ENCODE measurements around the gene FBXL7. TPM values are rescaled to one million over a fixed set of nuclear protein-coding genes. Genes with fewer than 3 reads are reported as not detected.

The FBXL7 gene
- total and polyA plus RNA-seq, 4 experiments from 2014 or later = not detected

DNA sequence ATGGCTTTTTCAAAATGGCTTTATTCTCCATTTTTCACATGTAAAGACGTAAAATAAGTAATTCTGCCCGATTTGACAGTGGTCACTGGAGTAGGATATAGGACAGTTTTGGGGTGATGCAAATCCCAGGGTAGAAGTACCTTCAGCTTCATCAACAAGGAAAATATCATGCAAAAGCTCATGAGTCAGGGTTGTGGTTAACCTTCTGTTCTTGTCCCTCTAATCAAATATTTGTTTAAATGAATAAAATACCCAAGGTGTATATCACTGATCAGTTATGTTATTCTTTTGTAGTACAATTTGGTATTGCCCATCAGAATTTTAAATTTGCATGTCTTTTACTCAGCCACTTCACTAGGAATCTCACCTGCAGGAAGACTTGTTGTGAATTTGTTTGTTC is 40.0 kb downstream of the FBXL7 start:
- Mint-ChIP-seq H3K27me3 (no peaks in the 10 kb centered on the region), H3K27ac (no peak overlapping the region), H3K36me3 (no peaks in the 10 kb centered on the region), H3K4me1 (no peaks in the 10 kb centered on the region), H3K9me3 (peaks cover 0 to 10% (median 4%) of the 10 kb centered on the region in 8 donors), H3K4me3 (no peak overlapping the region)
- ChIA-PET CTCF (ENCODE audit: partially characterized antibody) (no interaction called here), POLR2A (ENCODE audit: partially characterized antibody) (no interaction called here)
- no peaks in the 10 kb centered on the region for H3K27me3 ChIP-seq (ENCODE audit: insufficient read depth, low read length)
- no peak for DNase-seq
- H3K4me1 ChIP-seq (ENCODE audit: insufficient read depth, low read length) = no peaks in the 10 kb centered on the region
- H3K9me3 ChIP-seq (ENCODE audit: control insufficient read depth in 1 of 2, low read length in 2 of 2) = no peaks in the 10 kb centered on the region
- H3K4me3 ChIP-seq (ENCODE audit: low read length in 2 of 2) = no peak overlapping the region
- H3K36me3 ChIP-seq (ENCODE audit: insufficient read depth, low read length) = no peaks in the 10 kb centered on the region
- intact Hi-C loops (cut with micrococcal nuclease) = no loop called here
- H3K27ac ChIP-seq (ENCODE audit: low read depth, low read length) = no peak overlapping the region

DNA sequence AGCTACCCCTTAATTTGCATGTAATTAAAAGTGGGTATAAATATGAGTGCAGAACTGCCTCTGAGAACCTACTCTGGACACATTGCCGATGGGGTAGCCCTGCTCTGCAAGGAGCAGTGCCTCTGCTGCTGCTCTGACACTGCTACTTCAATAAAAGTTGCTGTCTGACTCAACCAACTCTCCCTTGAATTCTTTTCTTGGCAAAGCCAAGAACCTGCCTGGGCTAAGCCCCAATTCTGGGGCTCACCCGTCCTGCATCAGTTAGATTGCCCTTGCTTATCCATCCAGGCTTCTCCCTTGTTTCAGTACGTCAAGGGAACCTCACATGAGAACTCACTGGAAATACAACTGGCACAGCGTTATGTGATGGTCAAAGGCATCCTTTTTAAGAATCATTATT is 44.1 kb downstream of the FBXL7 start:
- H3K27ac Mint-ChIP-seq = no peak overlapping the region
- no peak for DNase-seq
- Histone ChIP-seq H3K4me1 (ENCODE audit: insufficient read depth, low read length) (no peaks in the 10 kb centered on the region), H3K36me3 (ENCODE audit: insufficient read depth, low read length) (no peaks in the 10 kb centered on the region), H3K9me3 (ENCODE audit: control insufficient read depth in 1 of 2, low read length in 2 of 2) (no peaks in the 10 kb centered on the region), H3K27me3 (ENCODE audit: insufficient read depth, low read length) (no peaks in the 10 kb centered on the region), H3K27ac (ENCODE audit: low read depth, low read length) (no peak overlapping the region), H3K4me3 (ENCODE audit: low read length in 2 of 2) (no peak overlapping the region)
- ChIA-PET POLR2A (ENCODE audit: partially characterized antibody) (no interaction called here), CTCF (ENCODE audit: partially characterized antibody) (no interaction called here)
- no peaks in the 10 kb centered on the region for H3K27me3 Mint-ChIP-seq
- H3K4me1 Mint-ChIP-seq = no peaks in the 10 kb centered on the region
- no peak overlapping the region for H3K4me3 Mint-ChIP-seq
- H3K36me3 Mint-ChIP-seq = no peaks in the 10 kb centered on the region
- intact Hi-C loops (cut with micrococcal nuclease) = no loop called here
- peaks cover 0 to 4% (median 1%) of the 10 kb centered on the region in 8 donors for H3K9me3 Mint-ChIP-seq

DNA sequence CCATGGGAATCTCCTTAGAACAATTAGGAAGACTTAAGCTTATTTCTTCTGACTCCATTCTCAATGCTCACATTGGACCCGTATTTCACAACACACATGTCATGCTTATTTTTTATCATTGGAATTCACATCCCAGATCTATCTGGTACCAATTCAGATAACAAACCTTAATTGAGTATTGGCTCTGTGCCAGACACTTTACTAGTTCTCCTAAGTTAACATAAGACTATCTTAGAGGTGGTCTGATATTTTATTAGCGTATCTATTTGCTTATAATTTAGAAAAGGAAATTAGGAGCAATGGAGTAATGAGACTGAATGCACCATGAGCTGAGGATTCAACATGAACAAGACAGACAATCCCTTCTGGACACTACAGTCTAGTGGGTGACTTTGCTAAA is 45.1 kb downstream of the FBXL7 start:
- H3K9me3 Mint-ChIP-seq = peaks cover 0 to 4% (median 1%) of the 10 kb centered on the region in 8 donors
- H3K9me3 ChIP-seq (ENCODE audit: control insufficient read depth in 1 of 2, low read length in 2 of 2) = no peaks in the 10 kb centered on the region
- H3K4me3 Mint-ChIP-seq = no peak overlapping the region
- H3K27ac ChIP-seq (ENCODE audit: low read depth, low read length) = no peak overlapping the region
- no peaks in the 10 kb centered on the region for H3K27me3 Mint-ChIP-seq
- no peaks in the 10 kb centered on the region for H3K4me1 Mint-ChIP-seq
- no peaks in the 10 kb centered on the region for H3K27me3 ChIP-seq (ENCODE audit: insufficient read depth, low read length)
- ChIA-PET CTCF (ENCODE audit: partially characterized antibody) (no interaction called here), POLR2A (ENCODE audit: partially characterized antibody) (no interaction called here)
- no peak for DNase-seq
- no peak overlapping the region for H3K27ac Mint-ChIP-seq
- intact Hi-C loops (cut with micrococcal nuclease) = no loop called here
- H3K36me3 Mint-ChIP-seq = no peaks in the 10 kb centered on the region
- H3K4me3 ChIP-seq (ENCODE audit: low read length in 2 of 2) = no peak overlapping the region
- no peaks in the 10 kb centered on the region for H3K36me3 ChIP-seq (ENCODE audit: insufficient read depth, low read length)
- H3K4me1 ChIP-seq (ENCODE audit: insufficient read depth, low read length) = no peaks in the 10 kb centered on the region

DNA sequence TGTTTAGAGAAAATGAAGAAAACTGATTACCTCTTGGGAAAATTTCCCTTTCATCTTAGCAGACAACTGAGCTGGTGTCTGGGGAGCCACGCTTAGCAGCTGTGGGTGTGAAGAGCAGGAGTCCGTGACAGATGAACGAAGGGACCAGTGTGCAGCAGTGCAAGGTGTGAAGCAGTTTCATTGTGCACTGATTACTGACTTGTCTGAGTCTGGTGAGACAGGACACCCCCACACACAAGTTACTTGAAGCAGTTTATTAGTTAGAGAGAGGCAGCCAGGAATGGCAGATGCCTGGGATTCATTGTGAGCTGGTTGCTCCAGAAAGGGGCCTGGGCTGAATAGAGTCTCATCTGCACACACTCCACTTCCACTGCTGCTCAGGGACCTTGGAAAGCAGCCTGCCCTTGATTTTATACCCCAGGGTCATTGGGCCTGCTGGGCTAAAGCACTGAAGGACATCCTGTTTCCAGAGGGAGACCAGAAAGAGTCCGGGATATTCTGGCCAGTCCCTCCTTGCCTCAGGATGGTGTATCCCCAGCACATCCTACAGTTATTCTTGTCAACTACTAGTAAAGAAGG is 47.4 kb downstream of the FBXL7 start:
- Histone ChIP-seq H3K4me1 (ENCODE audit: insufficient read depth, low read length) (no peaks in the 10 kb centered on the region), H3K27me3 (ENCODE audit: insufficient read depth, low read length) (no peaks in the 10 kb centered on the region), H3K27ac (ENCODE audit: low read depth, low read length) (no peak overlapping the region), H3K4me3 (ENCODE audit: low read length in 2 of 2) (no peak overlapping the region), H3K36me3 (ENCODE audit: insufficient read depth, low read length) (no peaks in the 10 kb centered on the region), H3K9me3 (ENCODE audit: control insufficient read depth in 1 of 2, low read length in 2 of 2) (no peaks in the 10 kb centered on the region)
- ChIA-PET POLR2A (ENCODE audit: partially characterized antibody) (no interaction called here), CTCF (ENCODE audit: partially characterized antibody) (no interaction called here)
- Mint-ChIP-seq H3K9me3 (peaks cover 0 to 4% (median 2%) of the 10 kb centered on the region in 8 donors), H3K4me1 (no peaks in the 10 kb centered on the region), H3K36me3 (no peaks in the 10 kb centered on the region), H3K27ac (no peak overlapping the region), H3K4me3 (no peak overlapping the region), H3K27me3 (no peaks in the 10 kb centered on the region)
- intact Hi-C loops (cut with micrococcal nuclease) = no loop called here
- no peak for DNase-seq

DNA sequence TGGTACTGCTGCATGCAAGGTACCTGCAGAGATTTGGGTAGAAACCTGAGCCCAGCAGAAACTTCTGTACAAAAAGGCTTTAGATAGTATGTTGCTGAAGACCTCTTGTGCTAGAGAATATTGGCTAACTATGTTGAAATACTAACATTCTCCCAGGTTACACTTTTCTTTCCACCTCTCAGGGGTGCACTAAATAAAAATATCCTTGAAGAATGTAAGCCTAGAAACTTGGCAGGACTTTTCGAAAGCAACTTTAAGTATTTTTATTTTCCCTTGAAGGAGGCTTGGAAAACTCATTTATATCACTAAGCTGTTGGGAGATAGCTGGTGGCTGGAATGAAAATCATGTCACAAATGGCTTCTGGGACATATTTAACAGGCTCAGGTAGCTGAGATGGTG is 50.0 kb downstream of the FBXL7 start:
- intact Hi-C loops (cut with micrococcal nuclease) = no loop called here
- no peak overlapping the region for H3K4me3 ChIP-seq (ENCODE audit: low read length in 2 of 2)
- no peaks in the 10 kb centered on the region for H3K4me1 ChIP-seq (ENCODE audit: insufficient read depth, low read length)
- Mint-ChIP-seq H3K9me3 (peaks cover 0 to 5% (median 3%) of the 10 kb centered on the region in 8 donors), H3K4me1 (no peaks in the 10 kb centered on the region), H3K27ac (peak overlapping the region in 1 of 7 donors; percentile 36), H3K27me3 (no peaks in the 10 kb centered on the region), H3K4me3 (no peak overlapping the region), H3K36me3 (no peaks in the 10 kb centered on the region)
- no peak overlapping the region for H3K27ac ChIP-seq (ENCODE audit: low read depth, low read length)
- ChIA-PET CTCF (ENCODE audit: partially characterized antibody) (no interaction called here), POLR2A (ENCODE audit: partially characterized antibody) (no interaction called here)
- H3K9me3 ChIP-seq (ENCODE audit: control insufficient read depth in 1 of 2, low read length in 2 of 2) = no peaks in the 10 kb centered on the region
- DNase-seq = no peak
- H3K36me3 ChIP-seq (ENCODE audit: insufficient read depth, low read length) = no peaks in the 10 kb centered on the region
- H3K27me3 ChIP-seq (ENCODE audit: insufficient read depth, low read length) = no peaks in the 10 kb centered on the region

DNA sequence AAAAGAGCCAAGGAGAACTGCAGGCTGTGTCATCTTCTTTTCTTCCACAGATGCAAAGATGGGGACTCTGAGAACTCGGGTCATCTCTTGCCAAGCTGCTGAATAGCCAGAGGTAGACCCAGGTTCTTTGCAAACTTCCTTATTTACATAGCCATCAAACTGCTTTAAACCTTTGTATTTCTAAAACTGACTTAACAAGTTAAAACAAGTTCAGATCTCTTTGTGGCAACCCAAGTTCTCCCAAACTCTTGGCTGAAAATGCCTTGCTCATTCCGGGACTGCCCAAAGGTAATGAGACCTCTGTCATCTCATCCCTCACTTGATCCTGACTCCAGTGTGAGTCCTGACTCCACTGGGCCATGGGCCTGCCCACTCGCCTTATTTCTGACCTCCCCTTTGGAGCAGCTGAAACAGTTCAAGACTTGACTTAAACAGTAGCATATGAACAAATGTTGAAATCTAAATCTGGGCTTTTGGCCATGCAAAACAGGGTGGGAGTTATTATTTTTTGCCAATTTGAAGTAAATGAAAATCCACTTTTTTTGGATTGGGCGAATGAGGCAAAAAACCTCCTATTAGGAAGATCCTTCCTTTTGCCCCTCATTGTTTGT is 50.6 kb downstream of the FBXL7 start:
- no peak overlapping the region for H3K27ac ChIP-seq (ENCODE audit: low read depth, low read length)
- Mint-ChIP-seq H3K27me3 (no peaks in the 10 kb centered on the region), H3K4me3 (no peak overlapping the region), H3K4me1 (no peaks in the 10 kb centered on the region), H3K27ac (no peak overlapping the region), H3K9me3 (peaks cover 0 to 5% (median 3%) of the 10 kb centered on the region in 8 donors), H3K36me3 (no peaks in the 10 kb centered on the region)
- no peaks in the 10 kb centered on the region for H3K4me1 ChIP-seq (ENCODE audit: insufficient read depth, low read length)
- H3K4me3 ChIP-seq (ENCODE audit: low read length in 2 of 2) = no peak overlapping the region
- intact Hi-C loops (cut with micrococcal nuclease) = no loop called here
- no peaks in the 10 kb centered on the region for H3K9me3 ChIP-seq (ENCODE audit: control insufficient read depth in 1 of 2, low read length in 2 of 2)
- ChIA-PET POLR2A (ENCODE audit: partially characterized antibody) (no interaction called here), CTCF (ENCODE audit: partially characterized antibody) (no interaction called here)
- no peaks in the 10 kb centered on the region for H3K27me3 ChIP-seq (ENCODE audit: insufficient read depth, low read length)
- H3K36me3 ChIP-seq (ENCODE audit: insufficient read depth, low read length) = no peaks in the 10 kb centered on the region
- no peak for DNase-seq

DNA sequence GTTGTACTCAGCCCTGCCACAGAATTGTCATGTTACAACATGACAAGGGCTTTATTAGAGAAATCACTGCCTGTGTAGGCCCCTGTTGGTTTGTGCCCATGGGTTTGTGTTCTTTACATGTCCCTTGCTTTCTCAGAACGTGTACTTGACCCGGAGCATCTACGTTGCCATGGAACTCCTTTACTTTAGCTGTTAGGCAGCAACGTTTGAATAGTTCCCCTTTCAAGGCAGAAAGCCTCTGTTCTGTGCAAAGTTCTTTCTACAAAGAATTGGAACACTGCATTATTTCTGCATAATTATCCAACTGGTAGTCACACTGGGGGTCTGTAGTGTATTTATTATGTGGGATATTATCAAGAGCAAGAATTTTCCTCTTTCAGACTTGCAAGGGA is 51.1 kb downstream of the FBXL7 start:
- peaks cover 0 to 5% (median 3%) of the 10 kb centered on the region in 8 donors for H3K9me3 Mint-ChIP-seq
- CTCF ChIA-PET (ENCODE audit: partially characterized antibody) = no interaction called here
- no peaks in the 10 kb centered on the region for H3K4me1 Mint-ChIP-seq
- H3K27me3 Mint-ChIP-seq = no peaks in the 10 kb centered on the region
- H3K36me3 Mint-ChIP-seq = no peaks in the 10 kb centered on the region
- no peaks in the 10 kb centered on the region for H3K4me1 ChIP-seq (ENCODE audit: insufficient read depth, low read length)
- no peaks in the 10 kb centered on the region for H3K9me3 ChIP-seq (ENCODE audit: control insufficient read depth in 1 of 2, low read length in 2 of 2)
- H3K27me3 ChIP-seq (ENCODE audit: insufficient read depth, low read length) = no peaks in the 10 kb centered on the region
- DNase-seq = no peak
- no peak overlapping the region for H3K4me3 Mint-ChIP-seq
- H3K4me3 ChIP-seq (ENCODE audit: low read length in 2 of 2) = no peak overlapping the region
- no peaks in the 10 kb centered on the region for H3K36me3 ChIP-seq (ENCODE audit: insufficient read depth, low read length)
- H3K27ac ChIP-seq (ENCODE audit: low read depth, low read length) = no peak overlapping the region
- intact Hi-C loops (cut with micrococcal nuclease) = no loop called here
- POLR2A ChIA-PET (ENCODE audit: partially characterized antibody) = no interaction called here
- no peak overlapping the region for H3K27ac Mint-ChIP-seq

DNA sequence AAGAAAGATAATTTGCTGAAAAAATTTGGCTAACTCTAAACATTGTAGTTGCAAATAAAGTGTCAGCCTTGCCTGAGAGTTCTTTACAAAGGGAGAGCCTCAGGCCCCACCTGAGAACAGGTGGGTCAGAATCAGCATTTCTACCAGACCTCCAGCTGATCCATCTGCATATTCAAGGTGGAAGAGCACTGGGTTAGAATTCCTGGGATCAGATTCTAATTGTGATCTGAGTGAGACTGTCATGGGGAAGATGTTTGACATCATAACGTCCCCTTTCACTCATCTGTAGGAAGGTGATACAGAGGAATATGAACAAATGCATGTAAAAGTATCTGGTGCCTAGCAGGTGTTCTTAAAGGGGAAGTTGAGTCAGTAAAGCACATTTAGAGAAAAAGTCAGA is 54.6 kb downstream of the FBXL7 start:
- Mint-ChIP-seq H3K4me3 (no peak overlapping the region), H3K27ac (no peak overlapping the region), H3K36me3 (no peaks in the 10 kb centered on the region), H3K9me3 (peaks cover 1 to 5% (median 4%) of the 10 kb centered on the region in 8 donors), H3K4me1 (no peaks in the 10 kb centered on the region), H3K27me3 (no peaks in the 10 kb centered on the region)
- no peak for DNase-seq
- Histone ChIP-seq H3K27ac (ENCODE audit: low read depth, low read length) (no peak overlapping the region), H3K9me3 (ENCODE audit: control insufficient read depth in 1 of 2, low read length in 2 of 2) (no peaks in the 10 kb centered on the region), H3K36me3 (ENCODE audit: insufficient read depth, low read length) (no peaks in the 10 kb centered on the region), H3K4me3 (ENCODE audit: low read length in 2 of 2) (no peak overlapping the region), H3K27me3 (ENCODE audit: insufficient read depth, low read length) (no peaks in the 10 kb centered on the region), H3K4me1 (ENCODE audit: insufficient read depth, low read length) (no peaks in the 10 kb centered on the region)
- CTCF ChIA-PET (ENCODE audit: partially characterized antibody) = no interaction called here
- POLR2A ChIA-PET (ENCODE audit: partially characterized antibody) = no interaction called here
- intact Hi-C loops (cut with micrococcal nuclease) = no loop called here
